SK-MEL-5 (cell line): ENCODE results near the gene CENPT. TPM values are rescaled to one million over a fixed set of nuclear protein-coding genes. Genes with fewer than 3 reads are reported as not detected.

Source experiments
- DNase-seq: peaks from one replicate; pipeline ENCODE4 v3.0.0-alpha.2; 2016; ENCODE audit warnings: low read depth, low spot score
- in situ Hi-C: cut with HindIII; loops from 2 replicates; pipeline ENCODE4 v1.10.0; 2016; ENCODE audit warnings: low sequenced_read_pairs, high pct_unique_total_duplicates, low pct_unique_long_range_greater_than_20kb
- total RNA-seq: library from RNA; depleted of rRNA; stranded (reverse); fragments of >200 nt; shearing (Covaris generic); gene quantifications from 2 replicates; pipeline ENCODE4 v1.2.3, GENCODE V29; 2014

Gene CENPT
- total RNA-seq, 1 experiment from 2014 or later = 10.2 TPM

GRCh38 chr16:67834242-67834614 is 13.3 kb downstream of the CENPT start:
- no peak for DNase-seq
- in situ Hi-C loops = no loop called here

GRCh38 chr16:67833415-67834241 is 13.9 kb downstream of the CENPT start:
- peak; percentile 89 for DNase-seq
- in situ Hi-C loops = no loop called here

- in situ Hi-C loops = no loop called here
- DNase-seq = no peak
These were observed 14.5 kb downstream of the CENPT start for GRCh38 chr16:67833030-67833414.

DNA sequence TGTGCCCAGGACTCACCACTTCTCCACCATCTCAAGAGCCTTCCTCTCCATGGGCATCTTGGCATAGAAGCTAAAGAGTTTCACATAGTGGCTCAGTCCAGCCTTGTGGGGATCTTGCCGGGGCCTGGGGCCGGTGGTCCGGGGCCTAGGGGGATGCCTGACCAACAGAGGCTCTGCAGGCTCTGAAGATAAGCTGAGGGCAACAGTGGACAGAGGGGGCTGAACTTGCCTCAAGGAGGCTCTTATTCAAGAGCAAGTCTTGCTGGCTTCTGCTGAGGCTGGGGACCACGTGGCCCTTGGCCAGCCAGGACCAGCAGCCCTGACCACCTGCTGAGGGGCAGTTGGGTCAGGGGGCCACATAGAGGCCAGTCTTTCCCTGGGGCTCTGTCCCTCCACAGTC is 18.8 kb downstream of the CENPT start:
- in situ Hi-C loops = no loop called here

GRCh38 chr16:67825906-67826305 is 21.6 kb downstream of the CENPT start:
- in situ Hi-C loops = no loop called here
- DNase-seq = no peak

More for the DNA sequence above, 18.8 kb downstream of the CENPT start:
- no peak for DNase-seq

- no peak for DNase-seq
- in situ Hi-C loops = no loop called here
These were observed 22.4 kb downstream of the CENPT start for GRCh38 chr16:67825119-67825518.

- in situ Hi-C loops = no loop called here
- DNase-seq = no peak
These were observed 25.0 kb downstream of the CENPT start for GRCh38 chr16:67822511-67822910.

GRCh38 chr16:67820608-67821259 is 26.8 kb downstream of the CENPT start:
- DNase-seq = no peak
- in situ Hi-C loops = no loop called here

- no peak for DNase-seq
- in situ Hi-C loops = no loop called here
These were observed 32.9 kb downstream of the CENPT start for GRCh38 chr16:67814567-67814966.

DNA sequence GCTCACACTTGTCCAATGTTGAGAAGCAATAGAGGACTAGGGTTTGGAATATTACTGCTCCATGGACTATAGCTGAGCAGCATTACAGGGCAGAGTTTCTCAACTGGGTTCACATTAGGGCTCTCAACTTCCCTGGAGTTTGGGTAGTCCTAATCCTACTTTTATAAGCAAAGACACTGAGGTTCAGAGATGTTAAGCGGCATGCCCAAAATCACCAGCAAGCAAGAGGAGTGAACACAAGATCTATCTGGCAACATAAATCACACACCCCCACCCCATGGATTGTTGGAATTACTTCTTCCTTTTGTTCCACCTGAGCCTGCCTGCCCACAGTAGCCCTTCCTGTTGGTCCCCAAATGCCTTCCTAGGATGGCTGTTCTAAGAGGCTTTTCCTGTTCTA is 35.6 kb downstream of the CENPT start:
- DNase-seq = no peak
- in situ Hi-C loops = no loop called here

DNA sequence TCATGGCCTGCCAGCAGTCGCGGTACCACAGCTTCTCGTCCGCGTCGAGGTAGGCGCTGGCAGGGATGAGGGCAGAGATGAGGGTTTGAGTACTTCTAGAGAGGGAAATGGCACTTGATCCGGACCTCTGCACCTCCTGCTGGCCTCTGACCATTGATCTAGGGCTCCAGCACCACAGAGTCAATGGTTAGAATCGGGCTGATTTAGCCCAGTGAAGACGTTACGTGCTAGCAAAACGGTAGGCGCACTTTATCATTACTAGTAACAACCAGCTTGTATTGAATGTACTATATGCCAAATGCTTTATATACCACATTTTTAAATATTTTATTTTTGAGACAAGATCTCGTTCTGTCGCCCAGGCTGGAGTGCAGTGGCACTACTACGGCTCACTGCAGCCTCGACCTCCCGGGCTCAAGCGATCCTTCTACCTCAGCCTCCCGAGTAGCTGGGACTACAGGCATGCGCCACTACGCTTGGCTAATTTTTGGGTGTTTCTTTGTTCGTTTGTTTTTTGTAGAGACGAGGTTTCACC is 40.3 kb downstream of the CENPT start:
- DNase-seq = no peak
- in situ Hi-C loops = no loop called here

DNA sequence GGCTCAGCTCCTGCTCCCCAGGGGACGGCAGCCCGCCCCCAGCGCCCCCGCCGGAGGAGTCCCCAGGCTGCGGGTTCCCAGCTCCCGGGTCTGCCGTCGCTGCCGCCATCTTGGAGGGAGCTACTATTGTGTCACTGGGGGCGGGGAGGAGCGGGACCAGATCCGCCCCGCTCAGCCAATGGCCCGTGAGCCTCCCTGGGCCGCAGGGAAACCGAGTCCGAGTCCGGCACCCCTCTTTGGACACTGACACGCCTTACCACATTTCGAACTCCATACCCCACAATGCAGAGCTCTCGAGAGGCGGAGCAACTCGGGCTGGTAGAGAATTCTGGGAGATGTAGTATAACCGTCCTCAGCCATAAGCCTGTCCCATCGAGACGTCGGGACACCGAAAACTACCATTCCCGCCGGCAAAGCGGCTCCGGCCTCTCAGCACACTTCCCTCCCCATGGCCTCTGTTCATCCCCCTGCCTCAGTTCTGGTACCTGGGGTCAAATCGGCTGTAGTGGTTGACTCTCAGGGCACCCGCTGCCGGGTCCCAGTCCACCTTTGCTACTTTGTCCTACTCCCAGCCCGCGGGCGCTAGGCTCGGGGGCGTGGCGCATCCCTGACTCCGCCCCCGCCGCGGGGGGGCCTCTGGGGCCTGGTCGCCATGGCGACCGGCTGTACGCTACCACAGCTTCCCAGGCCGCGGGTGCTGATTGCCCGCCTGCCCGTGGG is 40.9 kb downstream of the CENPT start, which contains the start of the genes RANBP10 and TSNAXIP1:
Gene RANBP10 (minus strand): TSS at position 133 of the 720 bp plus-strand sequence. CDS start 24 bp downstream, at position 109.
Gene TSNAXIP1 (plus strand): TSS at position 462 of the 720 bp plus-strand sequence. CDS start 261 bp downstream, outside the sequence.
- in situ Hi-C loops = no loop called here

DNA sequence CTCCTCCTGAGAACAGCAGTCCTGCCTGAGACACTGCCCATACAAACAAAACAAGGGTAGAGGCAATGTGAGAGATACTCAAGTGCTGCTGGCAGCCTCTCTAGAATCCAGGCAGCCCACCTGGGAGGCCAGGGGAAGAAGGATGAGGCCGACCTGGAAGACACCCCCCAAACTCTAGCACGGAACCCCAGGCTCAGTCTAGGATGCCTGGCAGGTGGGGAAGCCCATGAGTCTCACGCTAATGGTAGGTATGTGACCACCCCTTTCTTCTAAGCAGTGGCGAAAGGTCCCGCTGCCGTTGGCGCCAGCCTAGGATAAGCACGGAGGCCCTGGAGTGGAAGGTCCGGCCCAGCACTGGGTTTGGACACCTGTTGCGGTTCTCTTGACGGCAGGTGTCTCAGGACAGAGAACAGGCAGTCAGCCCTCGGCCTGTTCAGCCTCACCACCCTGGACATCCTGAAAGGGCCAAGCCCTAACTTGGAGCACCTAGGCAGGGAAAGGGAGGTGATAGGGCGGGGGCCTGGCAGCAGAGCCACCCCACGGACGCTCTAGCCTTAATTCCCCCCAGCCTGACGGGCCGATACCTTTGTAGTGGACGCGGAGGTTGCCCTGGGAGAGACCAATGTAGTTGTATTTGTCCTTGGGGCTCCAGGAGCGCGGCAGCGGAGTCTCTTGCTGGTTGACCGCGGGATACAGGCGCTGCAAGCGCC is 41.6 kb downstream of the CENPT start:
- in situ Hi-C loops = no loop called here
- no peak for DNase-seq

More for the DNA sequence above, 40.9 kb downstream of the CENPT start, which contains the start of the genes RANBP10 and TSNAXIP1:
- peak; percentile 99 for DNase-seq

DNA sequence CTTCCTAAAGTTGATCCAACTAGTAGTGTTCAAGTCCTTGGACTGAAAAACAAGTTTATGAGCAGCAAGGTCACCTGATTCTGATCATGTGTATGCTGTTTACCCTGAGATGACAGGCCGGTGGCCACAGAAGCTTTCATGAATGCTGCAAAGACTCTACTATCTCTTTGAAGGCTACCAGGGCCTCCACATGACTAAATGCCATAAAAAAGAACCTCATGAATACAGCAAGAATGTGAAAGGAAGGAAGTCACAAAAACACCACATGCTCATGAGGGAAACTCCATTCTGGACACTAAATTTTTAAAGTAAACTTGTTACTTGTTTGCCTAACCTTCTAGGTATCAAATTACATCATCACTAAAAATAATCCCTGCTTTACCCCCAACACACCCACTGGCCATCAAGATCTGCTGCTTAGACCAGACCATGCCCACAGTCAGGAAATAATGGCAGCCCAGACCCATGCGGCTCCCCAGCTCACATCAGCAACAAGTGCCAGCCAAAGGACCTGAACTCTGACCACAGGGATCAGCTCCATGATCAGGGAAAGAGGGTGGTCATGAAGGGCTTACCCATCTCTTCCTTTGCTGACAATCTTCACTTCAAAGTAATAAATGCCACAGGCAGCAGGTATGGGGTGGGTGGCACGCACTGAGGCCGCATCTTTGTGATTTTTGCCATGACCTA is 42.5 kb downstream of the CENPT start:
- DNase-seq = peak; percentile 64
- in situ Hi-C loops = no loop called here

GRCh38 chr16:67803894-67804293 is 43.6 kb downstream of the CENPT start:
- in situ Hi-C loops = no loop called here
- DNase-seq = no peak

- no peak for DNase-seq
- in situ Hi-C loops = no loop called here
These were observed 45.6 kb downstream of the CENPT start for GRCh38 chr16:67801883-67802282.

- no peak for DNase-seq
- in situ Hi-C loops = no loop called here
These were observed 46.3 kb downstream of the CENPT start for GRCh38 chr16:67801241-67801640.
